Colonic mucosa (tissue), 4 donors: ENCODE measurements around the gene TTLL11. TPM values are rescaled to one million over a fixed set of nuclear protein-coding genes. Genes with fewer than 3 reads are reported as not detected.

ENCODE experiments used
- DNase-seq: peaks from one replicate; pipeline ENCODE4 v3.0.0-alpha.2; 2020
- H3K27ac ChIP-seq: fragments of 200-600 bp; one replicate; pipeline ENCODE4 v1.8.0; 2021
- H3K27me3 ChIP-seq: fragments of 200-600 bp; one replicate; pipeline ENCODE4 v1.8.0; 2021
- H3K36me3 ChIP-seq: fragments of 200-600 bp; one replicate; pipeline ENCODE4 v1.8.0; 2021
- H3K4me1 ChIP-seq: fragments of 200-600 bp; one replicate; pipeline ENCODE4 v1.8.0; 2021; ENCODE audit warnings: mild to moderate bottlenecking
- H3K4me3 ChIP-seq: fragments of 200-600 bp; one replicate; pipeline ENCODE4 v1.8.0; 2021
- H3K9ac ChIP-seq, 2 donors: one replicate each; pipeline ENCODE4 v1.7.0; 2013; ENCODE audit warnings: control low read depth in 2 of 2, low read depth in 2 of 2, low read length in 2 of 2
- H3K9me3 ChIP-seq: fragments of 200-600 bp; one replicate; pipeline ENCODE4 v1.8.0; 2021
- intact Hi-C: fragments of 100-400 bp; cut with DNase I; formaldehyde crosslinking; loops from one replicate; pipeline ENCODE4 v1.14.1; 2022
- total RNA-seq, 2 donors: library from RNA; stranded (reverse); fragmentation: NEBNext Ultra II Directional in 1 of 2; extraction: Animal tissue kit (Norgen Biotek cat#: 25700) in 1 of 2; gene quantifications; one replicate each; pipeline ENCODE4 v1.2.1, GENCODE V29; 2021
- TF ChIP-seq, protein P1 (sequence below): fragments of 200-600 bp; IDR thresholded peaks from one replicate; pipeline ENCODE4 v1.8.0; 2022; ENCODE audit warnings: antibody characterized with exemption, mild to moderate bottlenecking
- donor health status: healthy.
- donor health status: DM: no; HTN: no; CAD: no.
- donor health status: DM: no; HTN: no; CAD: no.

The TTLL11 gene
- total RNA-seq, 2 donors from 2014 or later = 5.1 to 5.5 TPM

GRCh38 chr9:121835587-121836365 is 257.3 kb downstream of the TTLL11 start:
- H3K9me3 ChIP-seq = no peaks in the 10 kb centered on the region
- H3K36me3 ChIP-seq = no peaks in the 10 kb centered on the region
- H3K27ac ChIP-seq = no peak overlapping the region
- no peak overlapping the region for H3K9ac ChIP-seq
- DNase-seq = no peak
- intact Hi-C loops = no loop called here
- no peak overlapping the region for H3K4me3 ChIP-seq
- H3K4me1 ChIP-seq = no peaks in the 10 kb centered on the region
- no peaks in the 10 kb centered on the region for H3K27me3 ChIP-seq
- TF ChIP-seq, protein P1, sequence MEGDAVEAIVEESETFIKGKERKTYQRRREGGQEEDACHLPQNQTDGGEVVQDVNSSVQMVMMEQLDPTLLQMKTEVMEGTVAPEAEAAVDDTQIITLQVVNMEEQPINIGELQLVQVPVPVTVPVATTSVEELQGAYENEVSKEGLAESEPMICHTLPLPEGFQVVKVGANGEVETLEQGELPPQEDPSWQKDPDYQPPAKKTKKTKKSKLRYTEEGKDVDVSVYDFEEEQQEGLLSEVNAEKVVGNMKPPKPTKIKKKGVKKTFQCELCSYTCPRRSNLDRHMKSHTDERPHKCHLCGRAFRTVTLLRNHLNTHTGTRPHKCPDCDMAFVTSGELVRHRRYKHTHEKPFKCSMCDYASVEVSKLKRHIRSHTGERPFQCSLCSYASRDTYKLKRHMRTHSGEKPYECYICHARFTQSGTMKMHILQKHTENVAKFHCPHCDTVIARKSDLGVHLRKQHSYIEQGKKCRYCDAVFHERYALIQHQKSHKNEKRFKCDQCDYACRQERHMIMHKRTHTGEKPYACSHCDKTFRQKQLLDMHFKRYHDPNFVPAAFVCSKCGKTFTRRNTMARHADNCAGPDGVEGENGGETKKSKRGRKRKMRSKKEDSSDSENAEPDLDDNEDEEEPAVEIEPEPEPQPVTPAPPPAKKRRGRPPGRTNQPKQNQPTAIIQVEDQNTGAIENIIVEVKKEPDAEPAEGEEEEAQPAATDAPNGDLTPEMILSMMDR = no peak

DNA sequence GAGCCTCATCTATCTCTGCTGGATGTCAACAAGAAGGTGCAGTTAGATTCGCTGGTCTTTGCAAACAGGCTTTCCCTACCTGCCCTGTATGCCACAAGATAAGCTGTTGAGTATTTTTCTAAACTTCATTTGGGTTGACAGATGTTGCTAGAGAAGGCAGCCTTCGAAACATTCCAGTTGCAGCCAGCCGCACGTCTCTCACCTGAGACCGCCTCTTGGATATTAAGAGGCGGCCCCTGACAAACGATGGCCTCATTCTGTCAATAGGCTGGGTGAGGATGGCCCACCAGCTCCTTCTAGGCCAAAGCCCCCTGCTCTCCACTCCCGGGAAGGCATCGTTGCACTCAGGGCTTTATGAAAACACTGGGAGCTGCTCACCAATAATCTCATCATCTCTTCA is 260.0 kb downstream of the TTLL11 start:
- intact Hi-C loops = no loop called here
- no peaks in the 10 kb centered on the region for H3K9me3 ChIP-seq
- no peak for DNase-seq

GRCh38 chr9:121831869-121832268 is 261.2 kb downstream of the TTLL11 start:
- Histone ChIP-seq H3K4me1 (no peaks in the 10 kb centered on the region), H3K4me3 (no peak overlapping the region), H3K9me3 (no peaks in the 10 kb centered on the region), H3K36me3 (no peaks in the 10 kb centered on the region), H3K27ac (no peak overlapping the region), H3K9ac (no peak overlapping the region), H3K27me3 (no peaks in the 10 kb centered on the region)
- TF ChIP-seq, protein P1 = no peak
- no peak for DNase-seq
- intact Hi-C loops = no loop called here

More for the DNA sequence above, 260.0 kb downstream of the TTLL11 start:
- Histone ChIP-seq H3K4me1 (no peaks in the 10 kb centered on the region), H3K9ac (no peak overlapping the region), H3K27me3 (no peaks in the 10 kb centered on the region), H3K27ac (no peak overlapping the region), H3K36me3 (no peaks in the 10 kb centered on the region), H3K4me3 (no peak overlapping the region)
- TF ChIP-seq, protein P1 = no peak

DNA sequence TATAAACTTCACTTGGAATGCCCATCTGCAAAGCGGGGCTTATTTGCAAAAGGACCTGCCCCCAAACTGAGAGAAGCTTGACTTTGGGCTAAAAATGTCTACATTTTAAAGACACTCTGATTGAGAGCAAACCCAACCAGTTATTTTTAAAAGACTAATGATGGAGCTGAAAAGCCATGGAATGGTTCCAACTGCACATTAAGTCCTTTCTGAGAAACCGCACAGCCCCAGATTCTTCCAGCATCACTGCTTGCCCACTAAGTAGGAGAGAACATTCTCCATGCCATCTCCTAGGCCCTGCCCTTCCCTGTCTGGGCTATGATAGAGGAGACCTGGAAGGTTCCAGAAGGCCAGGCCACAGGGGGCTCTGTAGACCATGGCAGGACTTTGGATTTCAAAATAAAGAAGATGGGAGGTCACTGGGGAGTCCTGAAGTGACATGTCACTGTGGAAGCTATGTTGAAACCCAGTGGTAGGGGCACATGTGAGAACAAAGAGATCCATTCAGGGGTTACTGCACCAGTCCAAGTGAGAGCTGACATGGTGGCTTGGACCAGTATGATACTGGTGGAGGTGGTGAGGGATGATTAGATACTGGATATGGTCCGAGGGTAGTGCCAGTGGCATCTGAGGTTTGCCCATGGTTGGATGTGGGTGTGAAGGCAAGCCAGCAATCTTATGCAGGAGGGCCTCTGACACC is 262.5 kb downstream of the TTLL11 start:
- Histone ChIP-seq H3K27ac (no peak overlapping the region), H3K27me3 (no peaks in the 10 kb centered on the region), H3K36me3 (no peaks in the 10 kb centered on the region), H3K4me1 (no peaks in the 10 kb centered on the region), H3K4me3 (no peak overlapping the region), H3K9ac (no peak overlapping the region), H3K9me3 (no peaks in the 10 kb centered on the region)
- DNase-seq = no peak
- intact Hi-C loops = no loop called here
- TF ChIP-seq, protein P1 = no peak

DNA sequence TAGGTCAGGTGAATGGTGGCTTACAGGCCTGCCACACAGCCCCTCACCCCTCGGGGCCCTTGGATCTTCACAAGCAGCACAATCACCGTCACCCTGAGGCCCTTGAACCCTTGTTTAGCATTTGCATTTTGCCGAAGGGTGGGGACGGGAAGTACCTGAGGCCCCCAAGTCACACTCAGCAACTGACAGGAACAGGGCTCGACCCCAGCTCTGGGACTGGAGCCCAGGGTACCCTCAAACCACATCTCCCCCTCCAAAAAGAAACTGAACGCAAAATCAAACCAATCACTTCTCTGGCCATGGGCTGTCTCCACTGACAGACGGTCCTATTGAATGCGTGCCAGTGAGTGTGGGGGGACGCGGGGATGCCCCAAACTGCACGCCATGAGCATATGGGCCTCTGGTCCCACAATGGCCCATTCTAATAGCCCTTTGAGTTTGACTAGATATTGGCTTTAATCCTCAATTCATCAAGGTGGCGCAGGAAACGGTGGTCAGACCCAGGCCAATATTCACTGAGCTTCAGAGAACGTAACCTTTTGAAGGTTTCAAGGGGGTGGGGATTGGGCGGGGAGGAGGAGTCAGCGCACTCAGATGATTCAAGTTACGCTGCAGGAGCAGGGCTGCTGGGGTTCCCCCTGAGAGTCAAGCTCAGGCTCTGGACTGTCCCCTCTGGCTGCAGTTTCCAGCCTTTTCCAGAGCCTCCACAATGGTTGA is 265.7 kb downstream of the TTLL11 start:
- intact Hi-C loops = no loop called here
- no peaks in the 10 kb centered on the region for H3K9me3 ChIP-seq
- H3K4me3 ChIP-seq = no peak overlapping the region
- TF ChIP-seq, protein P1 = no peak
- H3K27me3 ChIP-seq = no peaks in the 10 kb centered on the region
- no peaks in the 10 kb centered on the region for H3K36me3 ChIP-seq
- no peak for DNase-seq
- H3K4me1 ChIP-seq = no peaks in the 10 kb centered on the region
- no peak overlapping the region for H3K9ac ChIP-seq
- no peak overlapping the region for H3K27ac ChIP-seq
